Uterus (tissue), 2 donors: ENCODE measurements around the gene PPIAL4G.
"Not testable (repeated sequence)": the region's sequence is repeated elsewhere in the genome, so short reads cannot be mapped to it uniquely, and the experiment has no call there.

Source experiments
- POLR2A ChIP-seq, 2 donors: fragments of 450-650 bp; IDR thresholded peaks; one replicate each; pipeline ENCODE4 v1.6.1; 2016; ENCODE audit warnings: antibody characterized with exemption in 2 of 2, mild to moderate bottlenecking in 1 of 2, moderate library complexity in 1 of 2
- TF ChIP-seq, protein P1 (sequence below), 4 experiments: fragments of 200-600 bp in 2 of 4; fragments of 450-650 bp in 2 of 4; sonication (generic) in 2 of 4; IDR thresholded peaks; one replicate each; pipeline ENCODE4 v1.5.1; 2016 to 2019; ENCODE audit warnings: antibody characterized with exemption in 4 of 4, mild to moderate bottlenecking in 2 of 4, moderate library complexity in 1 of 4

- TF ChIP-seq, protein P1, sequence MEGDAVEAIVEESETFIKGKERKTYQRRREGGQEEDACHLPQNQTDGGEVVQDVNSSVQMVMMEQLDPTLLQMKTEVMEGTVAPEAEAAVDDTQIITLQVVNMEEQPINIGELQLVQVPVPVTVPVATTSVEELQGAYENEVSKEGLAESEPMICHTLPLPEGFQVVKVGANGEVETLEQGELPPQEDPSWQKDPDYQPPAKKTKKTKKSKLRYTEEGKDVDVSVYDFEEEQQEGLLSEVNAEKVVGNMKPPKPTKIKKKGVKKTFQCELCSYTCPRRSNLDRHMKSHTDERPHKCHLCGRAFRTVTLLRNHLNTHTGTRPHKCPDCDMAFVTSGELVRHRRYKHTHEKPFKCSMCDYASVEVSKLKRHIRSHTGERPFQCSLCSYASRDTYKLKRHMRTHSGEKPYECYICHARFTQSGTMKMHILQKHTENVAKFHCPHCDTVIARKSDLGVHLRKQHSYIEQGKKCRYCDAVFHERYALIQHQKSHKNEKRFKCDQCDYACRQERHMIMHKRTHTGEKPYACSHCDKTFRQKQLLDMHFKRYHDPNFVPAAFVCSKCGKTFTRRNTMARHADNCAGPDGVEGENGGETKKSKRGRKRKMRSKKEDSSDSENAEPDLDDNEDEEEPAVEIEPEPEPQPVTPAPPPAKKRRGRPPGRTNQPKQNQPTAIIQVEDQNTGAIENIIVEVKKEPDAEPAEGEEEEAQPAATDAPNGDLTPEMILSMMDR (IDR thresholded peaks at IDR 0.05) = not testable (repeated sequence)
- TF ChIP-seq POLR2A (IDR thresholded peaks at IDR 0.05) = not testable (repeated sequence)
Observed at GRCh38 chr1:148481134-148481533, 2.0 kb downstream of the PPIAL4G start.
